Measurements from ENCODE around the gene LRFN5.

Gene LRFN5

DNA sequence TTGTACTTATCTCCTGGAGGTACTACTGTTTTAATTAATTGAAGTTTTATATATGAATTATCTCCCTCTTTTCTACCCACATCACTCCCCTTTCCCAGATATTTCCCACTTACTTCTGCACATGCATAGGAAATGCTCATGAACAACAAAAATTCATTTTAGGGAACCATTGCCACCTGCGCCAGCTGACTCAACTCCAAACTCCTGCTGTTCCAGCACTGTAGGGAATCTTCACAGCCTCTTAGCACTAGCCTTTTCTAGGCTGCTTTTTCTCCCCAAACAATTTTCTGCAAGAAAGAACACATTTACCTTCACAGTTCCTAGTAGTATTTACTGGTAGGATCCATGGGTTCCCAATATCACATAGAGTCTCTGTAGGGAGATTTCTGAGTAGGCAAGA, 268.4 kb downstream of the LRFN5 start:
- DNase-seq (no peak), ATAC-seq (ENCODE audit: insufficient read depth, low read depth) (no peak)
- H3K36me3 ChIP-seq (ENCODE audit: insufficient read depth, low read length) = no peaks in the 10 kb centered on the region
- no peak overlapping the region for H3K4me2 ChIP-seq (ENCODE audit: insufficient read depth, low read length)
- no peaks in the 10 kb centered on the region for H3K79me2 ChIP-seq (ENCODE audit: insufficient read depth, low read length)
- H3K9ac ChIP-seq (ENCODE audit: low read depth, low read length) = no peak overlapping the region
- H3K27ac ChIP-seq (ENCODE audit: low read length) = no peak overlapping the region
- H2AFZ ChIP-seq (ENCODE audit: low read depth, low read length) = no peak overlapping the region
- no peaks in the 10 kb centered on the region for H3K9me3 ChIP-seq (ENCODE audit: insufficient read depth, low read length, severe bottlenecking)
- TF ChIP-seq CTCF (IDR thresholded peaks at IDR 0.05; ENCODE audit: borderline replicate concordance, extremely low read depth, low read length, poor library complexity, severe bottlenecking) = no peak
- no peak for TF ChIP-seq EZH2 (IDR thresholded peaks at IDR 0.05; ENCODE audit: borderline replicate concordance, low read depth, low read length, severe bottlenecking)
- no peak overlapping the region for H3K4me3 ChIP-seq (ENCODE audit: low read depth in 1 of 2, low read length in 2 of 2)
- H3K4me1 ChIP-seq (ENCODE audit: insufficient read depth, low read length) = no peaks in the 10 kb centered on the region
- H3K27me3 ChIP-seq (ENCODE audit: insufficient read depth, low read length, poor library complexity) = no peaks in the 10 kb centered on the region
- no peaks in the 10 kb centered on the region for H4K20me1 ChIP-seq (ENCODE audit: insufficient read depth, low read length)

DNA sequence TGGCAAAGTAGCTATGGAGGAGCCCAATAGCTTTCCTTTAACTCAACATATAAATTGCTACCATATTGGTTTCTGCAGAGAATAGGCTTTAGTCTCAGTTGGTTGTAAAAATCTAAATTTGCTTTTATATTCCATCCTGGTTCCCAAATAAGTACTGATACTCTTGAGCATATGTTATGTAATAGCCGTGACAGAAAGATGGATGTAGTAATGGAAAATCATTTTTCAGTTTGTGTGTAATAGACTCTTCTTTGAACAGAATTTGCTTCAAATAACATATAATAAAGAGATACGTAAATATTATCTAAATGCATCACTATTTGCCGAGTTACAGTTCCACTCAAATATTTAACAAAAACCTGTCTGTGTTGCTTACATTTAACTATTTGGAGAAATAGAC, 271.6 kb downstream of the LRFN5 start:
- no peak overlapping the region for H2AFZ ChIP-seq (ENCODE audit: low read depth, low read length)
- H3K36me3 ChIP-seq (ENCODE audit: insufficient read depth, low read length) = no peaks in the 10 kb centered on the region
- no peak overlapping the region for H3K27ac ChIP-seq (ENCODE audit: low read length)
- no peak for TF ChIP-seq EZH2 (IDR thresholded peaks at IDR 0.05; ENCODE audit: borderline replicate concordance, low read depth, low read length, severe bottlenecking)
- no peak for TF ChIP-seq CTCF (IDR thresholded peaks at IDR 0.05; ENCODE audit: borderline replicate concordance, extremely low read depth, low read length, poor library complexity, severe bottlenecking)
- H3K27me3 ChIP-seq (ENCODE audit: insufficient read depth, low read length, poor library complexity) = no peaks in the 10 kb centered on the region
- H4K20me1 ChIP-seq (ENCODE audit: insufficient read depth, low read length) = no peaks in the 10 kb centered on the region
- no peaks in the 10 kb centered on the region for H3K4me1 ChIP-seq (ENCODE audit: insufficient read depth, low read length)
- no peaks in the 10 kb centered on the region for H3K79me2 ChIP-seq (ENCODE audit: insufficient read depth, low read length)
- DNase-seq (no peak), ATAC-seq (ENCODE audit: insufficient read depth, low read depth) (no peak)
- no peak overlapping the region for H3K4me2 ChIP-seq (ENCODE audit: insufficient read depth, low read length)
- no peak overlapping the region for H3K9ac ChIP-seq (ENCODE audit: low read depth, low read length)
- no peaks in the 10 kb centered on the region for H3K9me3 ChIP-seq (ENCODE audit: insufficient read depth, low read length, severe bottlenecking)
- no peak overlapping the region for H3K4me3 ChIP-seq (ENCODE audit: low read depth in 1 of 2, low read length in 2 of 2)

DNA sequence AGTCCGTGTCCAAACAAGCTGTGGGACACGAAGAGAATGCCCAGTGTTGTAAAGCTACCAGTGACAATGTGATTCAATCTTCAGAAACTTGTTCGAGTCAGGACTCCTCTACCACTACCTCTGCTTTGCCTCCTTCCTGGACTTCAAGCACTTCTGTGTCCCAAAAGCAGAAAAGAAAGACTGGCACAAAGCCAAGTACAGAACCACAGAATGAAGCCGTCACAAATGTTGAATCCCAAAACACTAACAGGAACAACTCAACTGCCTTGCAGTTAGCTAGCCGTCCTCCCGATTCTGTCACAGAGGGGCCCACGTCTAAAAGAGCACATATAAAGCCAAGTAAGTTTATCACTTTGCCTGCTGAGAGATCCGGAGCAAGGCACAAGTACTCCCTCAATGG, 284.9 kb downstream of the LRFN5 start:
- Histone ChIP-seq H4K20me1 (ENCODE audit: insufficient read depth, low read length) (no peaks in the 10 kb centered on the region), H3K9me3 (ENCODE audit: insufficient read depth, low read length, severe bottlenecking) (no peaks in the 10 kb centered on the region), H3K4me3 (ENCODE audit: low read depth in 1 of 2, low read length in 2 of 2) (no peak overlapping the region), H3K27ac (ENCODE audit: low read length) (no peak overlapping the region), H3K9ac (ENCODE audit: low read depth, low read length) (no peak overlapping the region), H3K36me3 (ENCODE audit: insufficient read depth, low read length) (no peaks in the 10 kb centered on the region), H2AFZ (ENCODE audit: low read depth, low read length) (no peak overlapping the region), H3K4me2 (ENCODE audit: insufficient read depth, low read length) (no peak overlapping the region), H3K27me3 (ENCODE audit: insufficient read depth, low read length, poor library complexity) (no peaks in the 10 kb centered on the region), H3K79me2 (ENCODE audit: insufficient read depth, low read length) (no peaks in the 10 kb centered on the region), H3K4me1 (ENCODE audit: insufficient read depth, low read length) (no peaks in the 10 kb centered on the region)
- no peak for TF ChIP-seq CTCF (IDR thresholded peaks at IDR 0.05; ENCODE audit: borderline replicate concordance, extremely low read depth, low read length, poor library complexity, severe bottlenecking)
- TF ChIP-seq EZH2 (IDR thresholded peaks at IDR 0.05; ENCODE audit: borderline replicate concordance, low read depth, low read length, severe bottlenecking) = no peak
- DNase-seq (no peak), ATAC-seq (ENCODE audit: insufficient read depth, low read depth) (no peak)

DNA sequence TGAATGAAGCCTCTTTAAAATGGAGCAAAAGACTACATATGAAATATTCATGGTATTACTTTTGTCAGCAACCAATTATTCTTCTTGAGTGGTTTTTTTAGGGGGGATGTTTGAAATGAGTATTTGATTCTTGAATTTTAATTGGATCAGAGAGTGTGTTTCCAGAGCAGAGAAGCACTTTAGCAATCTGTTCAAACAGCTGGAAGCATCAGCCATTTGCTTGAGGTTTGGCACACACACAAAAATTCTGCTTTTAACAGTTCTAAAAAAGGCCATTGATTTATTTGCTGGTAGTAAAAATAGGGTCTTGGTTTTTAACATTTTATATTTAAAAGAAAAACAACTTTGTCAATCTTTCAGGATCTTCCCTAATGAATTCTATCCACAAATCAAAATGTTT, 292.7 kb downstream of the LRFN5 start:
- Histone ChIP-seq H3K27ac (ENCODE audit: low read length) (no peak overlapping the region), H3K27me3 (ENCODE audit: insufficient read depth, low read length, poor library complexity) (no peaks in the 10 kb centered on the region), H3K4me1 (ENCODE audit: insufficient read depth, low read length) (no peaks in the 10 kb centered on the region), H3K36me3 (ENCODE audit: insufficient read depth, low read length) (no peaks in the 10 kb centered on the region), H4K20me1 (ENCODE audit: insufficient read depth, low read length) (no peaks in the 10 kb centered on the region), H3K4me2 (ENCODE audit: insufficient read depth, low read length) (no peak overlapping the region), H3K9ac (ENCODE audit: low read depth, low read length) (no peak overlapping the region), H3K9me3 (ENCODE audit: insufficient read depth, low read length, severe bottlenecking) (no peaks in the 10 kb centered on the region), H2AFZ (ENCODE audit: low read depth, low read length) (no peak overlapping the region), H3K4me3 (ENCODE audit: low read depth in 1 of 2, low read length in 2 of 2) (no peak overlapping the region), H3K79me2 (ENCODE audit: insufficient read depth, low read length) (no peaks in the 10 kb centered on the region)
- TF ChIP-seq EZH2 (IDR thresholded peaks at IDR 0.05; ENCODE audit: borderline replicate concordance, low read depth, low read length, severe bottlenecking) = no peak
- no peak for TF ChIP-seq CTCF (IDR thresholded peaks at IDR 0.05; ENCODE audit: borderline replicate concordance, extremely low read depth, low read length, poor library complexity, severe bottlenecking)
- DNase-seq (no peak), ATAC-seq (ENCODE audit: insufficient read depth, low read depth) (no peak)

All from DND-41 (cell line).